HG03442 (cell line): Measurements from ENCODE around the gene DSG1.
"Not testable (repeated sequence)": the region's sequence is repeated elsewhere in the genome, so short reads cannot be mapped to it uniquely, and the experiment has no call there.

ENCODE experiments used
- ATAC-seq: cut with Tn5 transposase; IDR thresholded peaks from one replicate; pipeline ENCODE4 v1.9.1; 2021; ENCODE audit warnings: mild to moderate bottlenecking, moderate library complexity; ENCODE audit not compliant: unreplicated experiment

Gene DSG1

GRCh38 chr18:31317860-31318259 lies at the start of gene DSG1:
Gene DSG1 (plus strand): TSS chr18:31318160. CDS start chr18:31318301, 141 bp downstream.
- ATAC-seq, result no peak

GRCh38 chr18:31268985-31269406 lies 49.0 kb upstream of the DSG1 start:
- ATAC-seq, result no peak

GRCh38 chr18:31269566-31269965 lies 48.4 kb upstream of the DSG1 start:
- no peak for ATAC-seq

- ATAC-seq, result no peak
Measured at GRCh38 chr18:31270578-31270977, 47.4 kb upstream of the DSG1 start.

GRCh38 chr18:31273812-31274527 lies 44.0 kb upstream of the DSG1 start:
- ATAC-seq, result no peak

GRCh38 chr18:31274931-31275330 lies 43.0 kb upstream of the DSG1 start:
- no peak for ATAC-seq

- no peak for ATAC-seq
Measured at GRCh38 chr18:31275722-31276463, 42.1 kb upstream of the DSG1 start.

GRCh38 chr18:31278609-31279071 lies 39.3 kb upstream of the DSG1 start:
- ATAC-seq, result no peak

- no peak for ATAC-seq
Measured at GRCh38 chr18:31280502-31280901, 37.5 kb upstream of the DSG1 start.

GRCh38 chr18:31281437-31281836 lies 36.5 kb upstream of the DSG1 start:
- no peak for ATAC-seq

- not testable (repeated sequence) for ATAC-seq
Measured at GRCh38 chr18:31289446-31289845, 28.5 kb upstream of the DSG1 start.

GRCh38 chr18:31291688-31292087 lies 26.3 kb upstream of the DSG1 start:
- no peak for ATAC-seq

GRCh38 chr18:31294199-31294747 lies 23.7 kb upstream of the DSG1 start:
- no peak for ATAC-seq

GRCh38 chr18:31297248-31297647 lies 20.7 kb upstream of the DSG1 start:
- ATAC-seq, result no peak

- no peak for ATAC-seq
Measured at GRCh38 chr18:31301201-31301655, 16.7 kb upstream of the DSG1 start.

GRCh38 chr18:31302991-31303390 lies 15.0 kb upstream of the DSG1 start:
- ATAC-seq, result no peak

- no peak for ATAC-seq
Measured at GRCh38 chr18:31303771-31304170, 14.2 kb upstream of the DSG1 start.

- ATAC-seq, result no peak
Measured at GRCh38 chr18:31309115-31309514, 8.8 kb upstream of the DSG1 start.

GRCh38 chr18:31316974-31317373 lies 986 bp upstream of the DSG1 start:
- ATAC-seq, result no peak

- no peak for ATAC-seq
Measured at GRCh38 chr18:31321719-31322118, 3.8 kb downstream of the DSG1 start.

- no peak for ATAC-seq
Measured at GRCh38 chr18:31325051-31325450, 7.1 kb downstream of the DSG1 start.
